ENCODE measurements around the gene RNF166.
A peak's percentile ranks its signal among the peaks of the same experiment; 100 is the strongest.

The RNF166 gene

DNA sequence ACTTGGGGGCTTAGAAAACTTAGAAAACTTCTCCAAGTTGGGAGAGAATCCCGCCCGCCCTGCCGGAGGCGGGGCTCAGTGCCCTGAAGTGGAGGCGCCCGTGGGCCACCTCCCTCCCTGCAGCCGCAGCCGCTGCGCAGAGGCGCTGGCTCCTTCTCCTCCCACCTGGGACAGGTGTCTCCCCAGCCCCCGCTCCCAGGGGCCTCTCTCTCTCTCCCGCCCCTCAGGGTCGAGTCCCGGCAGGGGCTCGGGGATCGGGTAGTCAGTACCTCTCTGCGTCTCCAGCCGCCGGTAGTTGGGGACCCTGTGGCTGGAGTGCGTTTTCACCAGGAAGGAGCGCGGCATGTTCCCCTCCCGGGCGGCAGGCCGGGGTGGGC, 20.2 kb downstream of the RNF166 start:
- TF ChIP-seq TCF12 (IDR thresholded peaks at IDR 0.05; ENCODE audit: low read depth) (peak; percentile 11; the same call in 1 of the 2 replicates), RAD21 (IDR thresholded peaks at IDR 0.05; ENCODE audit: low read depth) (no peak)

DNA sequence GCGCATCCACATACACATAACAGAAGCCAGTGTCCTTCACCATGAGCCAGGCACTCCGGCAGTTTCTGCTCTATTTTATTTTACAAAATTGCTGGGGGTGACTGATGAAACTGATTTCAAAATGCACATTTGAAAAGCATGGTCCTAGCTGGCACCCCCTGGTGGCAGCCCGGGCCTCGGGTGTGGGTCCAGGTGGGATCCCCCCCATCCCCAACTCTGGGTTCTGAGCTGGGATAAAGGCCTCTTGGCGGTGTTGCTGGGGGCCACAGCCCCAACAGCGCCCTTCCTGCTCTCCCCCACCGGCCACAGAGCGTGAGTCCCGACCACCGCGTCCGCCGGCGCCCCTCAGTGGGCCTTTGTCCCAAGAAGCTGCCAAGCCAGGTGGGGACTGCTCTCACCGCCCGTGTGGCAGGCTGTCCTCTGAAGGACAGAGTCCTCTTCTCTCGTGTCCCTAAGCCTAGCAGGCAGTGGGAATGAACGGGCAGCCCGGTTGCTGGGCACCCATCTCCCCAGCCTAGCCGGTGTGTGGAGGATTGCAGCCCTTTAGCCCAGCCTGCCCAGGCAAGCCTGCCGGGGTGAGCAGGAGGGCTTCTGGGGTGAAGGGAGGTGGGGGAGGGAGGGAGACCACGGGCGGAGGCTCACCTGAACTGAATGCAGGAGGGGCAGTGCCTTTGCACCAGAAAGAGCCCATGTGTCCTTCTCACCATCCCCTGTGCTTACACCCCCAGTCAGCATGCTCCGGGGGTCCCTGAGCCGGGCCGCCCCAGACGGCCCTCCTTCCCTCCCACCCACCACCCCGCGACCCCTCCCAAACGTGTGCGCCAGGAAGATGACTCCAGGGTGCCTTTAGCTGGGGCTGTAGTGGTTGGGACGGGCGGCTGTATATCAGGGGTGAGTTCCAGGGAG, 20.8 kb downstream of the RNF166 start:
- no peak for TF ChIP-seq CREB1 (IDR thresholded peaks at IDR 0.05; ENCODE audit: low read depth)
- peak; percentile 20 for TF ChIP-seq ZBTB7A (IDR thresholded peaks at IDR 0.05; ENCODE audit: low read depth)
- no peak for TF ChIP-seq TCF12 (IDR thresholded peaks at IDR 0.05; ENCODE audit: low read depth)
- TF ChIP-seq, protein P1, sequence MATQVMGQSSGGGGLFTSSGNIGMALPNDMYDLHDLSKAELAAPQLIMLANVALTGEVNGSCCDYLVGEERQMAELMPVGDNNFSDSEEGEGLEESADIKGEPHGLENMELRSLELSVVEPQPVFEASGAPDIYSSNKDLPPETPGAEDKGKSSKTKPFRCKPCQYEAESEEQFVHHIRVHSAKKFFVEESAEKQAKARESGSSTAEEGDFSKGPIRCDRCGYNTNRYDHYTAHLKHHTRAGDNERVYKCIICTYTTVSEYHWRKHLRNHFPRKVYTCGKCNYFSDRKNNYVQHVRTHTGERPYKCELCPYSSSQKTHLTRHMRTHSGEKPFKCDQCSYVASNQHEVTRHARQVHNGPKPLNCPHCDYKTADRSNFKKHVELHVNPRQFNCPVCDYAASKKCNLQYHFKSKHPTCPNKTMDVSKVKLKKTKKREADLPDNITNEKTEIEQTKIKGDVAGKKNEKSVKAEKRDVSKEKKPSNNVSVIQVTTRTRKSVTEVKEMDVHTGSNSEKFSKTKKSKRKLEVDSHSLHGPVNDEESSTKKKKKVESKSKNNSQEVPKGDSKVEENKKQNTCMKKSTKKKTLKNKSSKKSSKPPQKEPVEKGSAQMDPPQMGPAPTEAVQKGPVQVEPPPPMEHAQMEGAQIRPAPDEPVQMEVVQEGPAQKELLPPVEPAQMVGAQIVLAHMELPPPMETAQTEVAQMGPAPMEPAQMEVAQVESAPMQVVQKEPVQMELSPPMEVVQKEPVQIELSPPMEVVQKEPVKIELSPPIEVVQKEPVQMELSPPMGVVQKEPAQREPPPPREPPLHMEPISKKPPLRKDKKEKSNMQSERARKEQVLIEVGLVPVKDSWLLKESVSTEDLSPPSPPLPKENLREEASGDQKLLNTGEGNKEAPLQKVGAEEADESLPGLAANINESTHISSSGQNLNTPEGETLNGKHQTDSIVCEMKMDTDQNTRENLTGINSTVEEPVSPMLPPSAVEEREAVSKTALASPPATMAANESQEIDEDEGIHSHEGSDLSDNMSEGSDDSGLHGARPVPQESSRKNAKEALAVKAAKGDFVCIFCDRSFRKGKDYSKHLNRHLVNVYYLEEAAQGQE (IDR thresholded peaks at IDR 0.05; ENCODE audit: low read depth) = no peak
- no peak for TF ChIP-seq YY1 (IDR thresholded peaks at IDR 0.05; ENCODE audit: low read depth)
- no peak for TF ChIP-seq EP300 (IDR thresholded peaks at IDR 0.05; ENCODE audit: borderline replicate concordance)
- TF ChIP-seq RAD21 (IDR thresholded peaks at IDR 0.05; ENCODE audit: low read depth) = no peak

DNA sequence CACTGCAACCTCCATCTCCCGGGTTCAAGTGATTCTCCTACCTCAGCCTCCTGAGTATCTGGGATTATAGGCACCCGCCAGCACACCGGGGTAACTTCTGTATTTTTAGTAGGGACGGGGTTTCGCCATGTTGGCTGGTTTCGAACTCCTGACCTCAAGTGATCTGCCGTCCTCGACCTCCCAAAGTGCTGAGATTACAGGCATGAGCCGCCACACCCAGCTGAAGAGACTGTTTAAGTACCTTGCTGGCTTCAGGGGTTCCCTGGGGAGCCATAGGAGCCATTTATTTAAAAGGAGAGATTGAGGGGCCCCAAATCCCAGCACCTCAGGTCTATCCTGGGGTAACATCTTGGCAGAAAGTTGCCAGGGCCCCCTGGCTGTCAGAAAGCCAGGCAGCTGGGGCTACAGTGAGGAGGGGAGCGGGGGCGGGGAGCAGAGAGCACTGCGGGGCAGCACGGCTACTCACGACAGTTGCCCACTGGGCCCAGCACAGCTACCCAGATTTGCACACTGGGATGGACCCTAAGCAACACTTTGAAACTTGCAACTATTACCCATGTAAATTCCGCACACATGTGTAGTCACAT, 21.5 kb downstream of the RNF166 start:
- no peak for TF ChIP-seq EP300 (IDR thresholded peaks at IDR 0.05; ENCODE audit: borderline replicate concordance)
- no peak for TF ChIP-seq FOXM1 (IDR thresholded peaks at IDR 0.05; ENCODE audit: borderline replicate concordance, low read depth)
- no peak for TF ChIP-seq CEBPB (IDR thresholded peaks at IDR 0.05)

DNA sequence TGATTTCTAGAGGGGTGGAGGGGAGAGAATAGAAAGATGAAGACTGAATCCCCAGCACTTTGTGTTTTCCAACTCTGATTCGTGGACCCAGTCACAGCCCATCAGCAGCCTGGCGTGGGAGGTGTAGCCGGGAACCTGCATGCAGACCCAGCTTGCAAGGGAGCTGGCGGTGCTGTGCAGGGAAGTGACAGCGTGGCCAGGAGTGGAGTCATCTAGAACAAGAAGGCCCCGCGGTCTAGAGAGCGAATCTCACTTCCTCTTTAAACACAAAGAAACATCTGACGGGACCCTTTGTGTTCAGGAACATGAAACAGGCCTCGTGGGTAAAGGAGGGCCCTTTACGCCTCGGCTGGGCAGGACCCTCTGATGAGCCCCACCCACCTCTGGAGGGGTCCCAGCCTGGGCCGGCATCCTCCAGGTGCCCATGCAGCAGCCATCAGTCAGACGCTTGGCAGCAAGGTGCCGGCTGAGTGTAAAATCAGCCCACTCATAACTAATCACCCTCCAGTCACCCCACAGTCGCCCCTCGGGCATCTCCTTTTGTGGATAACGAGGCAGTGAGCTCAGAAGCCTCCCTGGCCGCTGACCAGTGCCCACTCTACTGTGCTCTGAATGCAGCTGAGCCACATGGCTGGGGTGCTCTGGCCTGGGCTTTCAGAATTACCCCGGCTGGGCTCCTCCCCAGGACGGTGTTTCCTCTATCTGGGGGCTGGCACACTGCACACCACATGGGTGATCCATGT, 24.3 kb downstream of the RNF166 start:
- no peak for TF ChIP-seq TCF12 (IDR thresholded peaks at IDR 0.05; ENCODE audit: low read depth)
- no peak for TF ChIP-seq ZBTB7A (IDR thresholded peaks at IDR 0.05; ENCODE audit: low read depth)
- TF ChIP-seq CEBPB (IDR thresholded peaks at IDR 0.05) = no peak
- no peak for TF ChIP-seq RAD21 (IDR thresholded peaks at IDR 0.05; ENCODE audit: low read depth)
- TF ChIP-seq, protein P2, sequence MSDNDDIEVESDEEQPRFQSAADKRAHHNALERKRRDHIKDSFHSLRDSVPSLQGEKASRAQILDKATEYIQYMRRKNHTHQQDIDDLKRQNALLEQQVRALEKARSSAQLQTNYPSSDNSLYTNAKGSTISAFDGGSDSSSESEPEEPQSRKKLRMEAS (IDR thresholded peaks at IDR 0.05) = no peak
- TF ChIP-seq, protein P3, sequence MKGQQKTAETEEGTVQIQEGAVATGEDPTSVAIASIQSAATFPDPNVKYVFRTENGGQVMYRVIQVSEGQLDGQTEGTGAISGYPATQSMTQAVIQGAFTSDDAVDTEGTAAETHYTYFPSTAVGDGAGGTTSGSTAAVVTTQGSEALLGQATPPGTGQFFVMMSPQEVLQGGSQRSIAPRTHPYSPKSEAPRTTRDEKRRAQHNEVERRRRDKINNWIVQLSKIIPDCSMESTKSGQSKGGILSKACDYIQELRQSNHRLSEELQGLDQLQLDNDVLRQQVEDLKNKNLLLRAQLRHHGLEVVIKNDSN (IDR thresholded peaks at IDR 0.05) = no peak
- TF ChIP-seq NFIC (IDR thresholded peaks at IDR 0.05) = no peak
- no peak for TF ChIP-seq CREB1 (IDR thresholded peaks at IDR 0.05; ENCODE audit: low read depth)
- no peak for TF ChIP-seq TAF1 (IDR thresholded peaks at IDR 0.05; ENCODE audit: low read depth)
- TF ChIP-seq, protein P1 (IDR thresholded peaks at IDR 0.05; ENCODE audit: low read depth) = no peak
- no peak for TF ChIP-seq EP300 (IDR thresholded peaks at IDR 0.05; ENCODE audit: borderline replicate concordance)
- TF ChIP-seq YY1 (IDR thresholded peaks at IDR 0.05; ENCODE audit: low read depth) = no peak
- TF ChIP-seq FOXM1 (IDR thresholded peaks at IDR 0.05; ENCODE audit: borderline replicate concordance, low read depth) = no peak

DNA sequence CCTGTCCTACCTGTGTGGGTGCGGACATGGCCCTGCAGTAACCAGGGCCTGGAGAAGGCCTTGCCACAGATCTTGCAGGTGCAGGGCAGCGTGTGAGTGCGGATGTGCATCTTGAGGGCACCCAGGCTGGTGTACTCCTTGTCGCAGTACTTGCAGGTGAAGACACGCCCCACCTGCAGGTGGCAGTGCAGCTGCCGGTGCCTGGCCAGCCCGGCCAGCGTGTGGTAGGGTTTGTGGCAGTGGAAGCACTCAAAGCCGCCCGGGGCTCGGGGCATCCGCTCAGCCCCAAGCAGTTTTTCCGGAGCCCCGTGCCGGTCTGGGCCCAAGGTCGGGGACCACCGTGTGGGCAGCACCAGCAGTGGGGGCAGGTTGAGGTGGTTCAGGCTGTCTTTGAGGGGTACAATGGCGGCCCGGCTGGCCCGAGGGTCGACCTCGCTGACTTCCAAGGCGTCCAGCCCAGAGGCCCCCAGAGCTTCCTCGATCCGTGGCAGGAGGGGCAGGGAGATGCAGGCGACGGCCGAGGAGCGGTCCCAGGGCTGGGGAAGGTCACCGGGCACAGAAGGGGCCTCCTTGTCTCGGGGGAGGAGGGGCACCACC, 25.0 kb downstream of the RNF166 start:
- TF ChIP-seq RAD21 (IDR thresholded peaks at IDR 0.05; ENCODE audit: low read depth) = peak; percentile 39; the same call in 1 of the 2 replicates
- TF ChIP-seq EP300 (IDR thresholded peaks at IDR 0.05; ENCODE audit: borderline replicate concordance) = no peak
- TF ChIP-seq, protein P3 (IDR thresholded peaks at IDR 0.05) = no peak
- no peak for TF ChIP-seq YY1 (IDR thresholded peaks at IDR 0.05; ENCODE audit: low read depth)
- no peak for TF ChIP-seq TEAD4 (IDR thresholded peaks at IDR 0.05)
- no peak for TF ChIP-seq ZBTB7A (IDR thresholded peaks at IDR 0.05; ENCODE audit: low read depth)
- no peak for TF ChIP-seq NFIC (IDR thresholded peaks at IDR 0.05)
- TF ChIP-seq CREB1 (IDR thresholded peaks at IDR 0.05; ENCODE audit: low read depth) = no peak

Measured in Ishikawa (cell line).